ENCODE data around the gene VGLL4. TPM values are rescaled to one million over a fixed set of nuclear protein-coding genes. Genes with fewer than 3 reads are reported as not detected.

Gene VGLL4
- total RNA-seq, 1 experiment from 2014 or later = 46.1 TPM

DNA sequence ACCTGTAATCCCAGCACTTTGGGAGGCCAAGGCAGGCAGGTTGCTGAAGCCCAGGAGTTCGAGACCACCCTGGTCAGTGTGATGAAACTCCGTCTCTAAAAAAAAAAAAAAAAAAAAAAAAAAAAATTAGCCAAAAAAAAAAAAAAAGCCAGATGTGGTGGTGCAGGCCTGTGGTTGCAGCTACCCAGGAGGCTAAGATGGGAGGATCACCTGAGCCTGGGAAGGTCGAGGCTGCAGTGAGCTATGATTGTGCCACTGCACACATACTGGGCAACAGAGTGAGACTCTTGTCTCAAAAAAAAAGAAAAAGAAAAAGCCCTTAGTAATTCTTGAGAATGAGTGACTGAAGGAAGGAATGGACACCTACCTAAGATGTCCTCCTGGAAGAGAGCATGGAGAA is 105.1 kb downstream of the VGLL4 start:
- Mint-ChIP-seq H3K36me3 (ENCODE audit: insufficient read depth, unreplicated experiment) (no peaks in the 10 kb centered on the region), H3K9me3 (ENCODE audit: unreplicated experiment) (no peaks in the 10 kb centered on the region), H3K4me3 (ENCODE audit: unreplicated experiment) (no peak overlapping the region), H3K27ac (ENCODE audit: unreplicated experiment) (no peak overlapping the region), H3K27me3 (ENCODE audit: insufficient read depth, unreplicated experiment) (no peaks in the 10 kb centered on the region), H3K4me1 (ENCODE audit: low read depth, unreplicated experiment) (no peaks in the 10 kb centered on the region)
- no peaks in the 10 kb centered on the region; the same call in 1 of the 2 replicates for H3K36me3 ChIP-seq (ENCODE audit: control insufficient read depth, insufficient read depth, low read length)
- H3K4me3 ChIP-seq (ENCODE audit: low read depth, low read length) = no peak overlapping the region
- ChIA-PET CTCF (no interaction called here), POLR2A (interaction anchor here (0.5 kb wide), 1 partner anchor 15 kb away, joined by 3 read pairs; no protein-coding TSS in a partner anchor)
- TF ChIP-seq, protein P1, sequence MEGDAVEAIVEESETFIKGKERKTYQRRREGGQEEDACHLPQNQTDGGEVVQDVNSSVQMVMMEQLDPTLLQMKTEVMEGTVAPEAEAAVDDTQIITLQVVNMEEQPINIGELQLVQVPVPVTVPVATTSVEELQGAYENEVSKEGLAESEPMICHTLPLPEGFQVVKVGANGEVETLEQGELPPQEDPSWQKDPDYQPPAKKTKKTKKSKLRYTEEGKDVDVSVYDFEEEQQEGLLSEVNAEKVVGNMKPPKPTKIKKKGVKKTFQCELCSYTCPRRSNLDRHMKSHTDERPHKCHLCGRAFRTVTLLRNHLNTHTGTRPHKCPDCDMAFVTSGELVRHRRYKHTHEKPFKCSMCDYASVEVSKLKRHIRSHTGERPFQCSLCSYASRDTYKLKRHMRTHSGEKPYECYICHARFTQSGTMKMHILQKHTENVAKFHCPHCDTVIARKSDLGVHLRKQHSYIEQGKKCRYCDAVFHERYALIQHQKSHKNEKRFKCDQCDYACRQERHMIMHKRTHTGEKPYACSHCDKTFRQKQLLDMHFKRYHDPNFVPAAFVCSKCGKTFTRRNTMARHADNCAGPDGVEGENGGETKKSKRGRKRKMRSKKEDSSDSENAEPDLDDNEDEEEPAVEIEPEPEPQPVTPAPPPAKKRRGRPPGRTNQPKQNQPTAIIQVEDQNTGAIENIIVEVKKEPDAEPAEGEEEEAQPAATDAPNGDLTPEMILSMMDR (IDR thresholded peaks at IDR 0.05; ENCODE audit: insufficient read depth in 1 of 2, low read depth in 1 of 2, low read length in 1 of 2, severe bottlenecking in 1 of 2, unreplicated experiment in 1 of 2) = no peak
- H3K27me3 ChIP-seq (replicated peaks; ENCODE audit: control insufficient read depth, insufficient read depth, low read length) = no peaks in the 10 kb centered on the region
- intact Hi-C loops (cut with micrococcal nuclease; ENCODE audit: unreplicated experiment) = loop anchor here (10.0 kb wide), 1 partner anchor 154 kb away; no protein-coding TSS in a partner anchor
- H3K9me3 ChIP-seq = no peaks in the 10 kb centered on the region
- H3K4me1 ChIP-seq = no peaks in the 10 kb centered on the region
- no peak for DNase-seq
- BruUV-seq (replicated peaks) = no TSS peak

DNA sequence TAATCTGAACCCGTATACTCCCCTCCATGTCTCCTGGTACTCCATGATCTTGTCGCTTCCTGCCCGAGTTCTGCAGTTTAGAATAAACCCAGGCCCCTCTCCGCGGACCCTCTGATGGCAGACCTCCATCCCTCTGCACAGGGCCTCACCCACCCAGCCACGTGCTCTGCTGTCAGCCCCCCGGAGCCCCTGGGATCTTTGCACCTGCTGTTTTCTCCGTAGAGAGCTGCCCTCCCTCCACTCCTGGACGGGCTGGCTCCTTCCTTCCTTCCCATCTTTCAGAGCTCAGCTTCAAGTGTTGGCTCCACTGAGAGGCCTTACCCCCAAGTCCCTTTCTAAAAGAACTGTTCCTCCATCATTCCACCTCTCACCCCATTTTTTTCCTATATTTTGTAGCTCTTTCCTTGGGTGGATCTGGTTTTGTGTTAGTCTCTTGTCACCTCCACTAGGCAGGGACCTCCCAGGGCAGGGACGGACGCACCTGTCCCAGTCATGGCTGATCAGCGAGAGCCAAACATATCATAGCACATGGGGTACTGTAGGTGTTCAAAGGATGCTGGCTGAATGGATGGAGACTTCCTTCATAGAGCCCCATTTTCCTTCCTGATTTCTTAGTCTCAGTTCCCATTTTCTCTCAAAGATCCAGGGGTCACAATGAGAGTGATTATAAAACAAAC is 106.6 kb downstream of the VGLL4 start:
- no TSS peak for BruUV-seq (replicated peaks)
- Mint-ChIP-seq H3K27ac (ENCODE audit: unreplicated experiment) (no peak overlapping the region), H3K4me1 (ENCODE audit: low read depth, unreplicated experiment) (no peaks in the 10 kb centered on the region), H3K4me3 (ENCODE audit: unreplicated experiment) (no peak overlapping the region), H3K27me3 (ENCODE audit: insufficient read depth, unreplicated experiment) (no peaks in the 10 kb centered on the region), H3K9me3 (ENCODE audit: unreplicated experiment) (no peaks in the 10 kb centered on the region), H3K36me3 (ENCODE audit: insufficient read depth, unreplicated experiment) (no peaks in the 10 kb centered on the region)
- TF ChIP-seq, protein P1 (IDR thresholded peaks at IDR 0.05; ENCODE audit: insufficient read depth in 1 of 2, low read depth in 1 of 2, low read length in 1 of 2, severe bottlenecking in 1 of 2, unreplicated experiment in 1 of 2) = no peak
- no peaks in the 10 kb centered on the region for H3K27me3 ChIP-seq (replicated peaks; ENCODE audit: control insufficient read depth, insufficient read depth, low read length)
- H3K36me3 ChIP-seq (ENCODE audit: control insufficient read depth, insufficient read depth, low read length) = no peaks in the 10 kb centered on the region; the same call in 1 of the 2 replicates
- ChIA-PET POLR2A (interaction anchor here (0.6 kb wide), 1 partner anchor 42 kb away, joined by 4 read pairs; no protein-coding TSS in a partner anchor), CTCF (no interaction called here)
- no peaks in the 10 kb centered on the region for H3K9me3 ChIP-seq
- H3K4me3 ChIP-seq (ENCODE audit: low read depth, low read length) = no peak overlapping the region
- no peaks in the 10 kb centered on the region for H3K4me1 ChIP-seq
- DNase-seq = no peak
- intact Hi-C loops (cut with micrococcal nuclease; ENCODE audit: unreplicated experiment) = loop anchor here (10.0 kb wide), 1 partner anchor 152 kb away; no protein-coding TSS in a partner anchor

DNA sequence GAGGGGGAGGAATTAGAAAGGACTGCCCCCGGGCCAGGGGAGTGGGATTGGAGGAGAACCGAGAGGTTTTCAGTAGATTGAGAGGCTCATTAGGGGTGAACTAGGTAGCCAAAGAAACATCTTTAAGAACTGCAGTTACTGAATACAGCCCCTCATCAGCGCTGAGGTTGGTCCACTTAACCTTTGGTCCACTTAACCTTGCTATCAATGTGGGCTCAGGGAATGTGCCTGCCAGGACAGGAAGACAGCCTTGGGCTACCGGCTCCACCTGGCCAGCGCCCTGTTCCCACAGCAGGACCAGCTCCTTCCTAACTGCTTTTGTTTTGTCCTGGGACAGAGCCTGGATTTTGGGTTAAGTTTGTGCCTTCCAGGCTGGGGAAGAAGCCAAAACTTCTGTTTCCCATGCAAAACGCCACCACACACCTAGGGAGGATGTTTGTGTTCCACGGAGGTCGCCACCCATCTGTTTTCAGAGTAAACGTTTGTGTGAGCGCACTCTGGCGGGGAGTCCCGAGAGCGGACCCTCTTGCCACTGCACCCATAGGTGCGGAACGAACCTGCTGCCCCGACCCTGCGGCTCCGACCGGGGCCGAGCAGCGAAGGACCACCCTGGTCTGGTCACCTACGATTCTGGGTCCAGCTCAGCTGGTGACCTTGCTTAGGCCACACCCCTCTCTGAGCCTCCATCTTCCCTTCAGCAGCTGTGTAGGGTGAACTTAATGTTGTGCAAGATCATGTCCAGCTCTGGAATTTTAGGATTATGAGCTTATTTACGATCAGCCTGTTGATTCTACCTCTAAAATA is 107.4 kb downstream of the VGLL4 start:
- no peaks in the 10 kb centered on the region for H3K4me1 ChIP-seq
- Mint-ChIP-seq H3K4me1 (ENCODE audit: low read depth, unreplicated experiment) (no peaks in the 10 kb centered on the region), H3K27me3 (ENCODE audit: insufficient read depth, unreplicated experiment) (no peaks in the 10 kb centered on the region), H3K9me3 (ENCODE audit: unreplicated experiment) (no peaks in the 10 kb centered on the region), H3K4me3 (ENCODE audit: unreplicated experiment) (no peak overlapping the region), H3K36me3 (ENCODE audit: insufficient read depth, unreplicated experiment) (no peaks in the 10 kb centered on the region), H3K27ac (ENCODE audit: unreplicated experiment) (no peak overlapping the region)
- BruUV-seq (replicated peaks) = no TSS peak
- TF ChIP-seq, protein P1 (IDR thresholded peaks at IDR 0.05; ENCODE audit: insufficient read depth in 1 of 2, low read depth in 1 of 2, low read length in 1 of 2, severe bottlenecking in 1 of 2, unreplicated experiment in 1 of 2) = no peak
- intact Hi-C loops (cut with micrococcal nuclease; ENCODE audit: unreplicated experiment) = loop anchor here (10.0 kb wide), 1 partner anchor 152 kb away; no protein-coding TSS in a partner anchor
- DNase-seq = no peak
- H3K27me3 ChIP-seq (replicated peaks; ENCODE audit: control insufficient read depth, insufficient read depth, low read length) = no peaks in the 10 kb centered on the region
- CTCF ChIA-PET = no interaction called here
- no peaks in the 10 kb centered on the region for H3K9me3 ChIP-seq
- no peak overlapping the region for H3K4me3 ChIP-seq (ENCODE audit: low read depth, low read length)
- POLR2A ChIA-PET = no interaction called here
- H3K36me3 ChIP-seq (ENCODE audit: control insufficient read depth, insufficient read depth, low read length) = no peaks in the 10 kb centered on the region; the same call in 1 of the 2 replicates

All from Caco-2 (cell line).